ENCODE measurements around the gene NPHP4. TPM values are rescaled to one million over a fixed set of nuclear protein-coding genes. Genes with fewer than 3 reads are reported as not detected.

NPHP4 gene
- total RNA-seq, 1 experiment from 2014 or later, result 16.8 TPM

GRCh38 chr1:5840551-5841001 lies 151.6 kb downstream of the NPHP4 start:
- H3K9me3 Mint-ChIP-seq, result no peaks in the 10 kb centered on the region
- DNase-seq (ENCODE audit: low spot score), result no peak
- H3K27ac Mint-ChIP-seq, result no peak overlapping the region
- TF ChIP-seq TEAD1 (CRISPR knock-in tag; IDR thresholded peaks at IDR 0.05) (no peak), AR (CRISPR knock-in tag; IDR thresholded peaks at IDR 0.05) (no peak), CDX4 (CRISPR knock-in tag; IDR thresholded peaks at IDR 0.05; ENCODE audit: borderline replicate concordance) (no peak), ZNF532 (CRISPR knock-in tag; IDR thresholded peaks at IDR 0.05; ENCODE audit: borderline replicate concordance) (no peak), PRRX2 (CRISPR knock-in tag; IDR thresholded peaks at IDR 0.05) (no peak), ZNF121 (CRISPR knock-in tag; IDR thresholded peaks at IDR 0.05) (no peak), RELA (CRISPR knock-in tag; IDR thresholded peaks at IDR 0.05; ENCODE audit: borderline replicate concordance) (no peak), TP53 (CRISPR knock-in tag; IDR thresholded peaks at IDR 0.05) (no peak), CREM (CRISPR knock-in tag; IDR thresholded peaks at IDR 0.05) (no peak)
- H3K4me3 Mint-ChIP-seq, result no peak overlapping the region
- H3K36me3 Mint-ChIP-seq, result no peaks in the 10 kb centered on the region
- H3K27me3 Mint-ChIP-seq (ENCODE audit: low read depth), result no peaks in the 10 kb centered on the region
- ChIA-PET CTCF (no interaction called here), POLR2A (interaction anchor here (0.5 kb wide), 1 partner anchor 74 kb away, joined by 3 read pairs; no protein-coding TSS in a partner anchor)
- ATAC-seq, result no peak
- peaks cover 17% of the 10 kb centered on the region for H3K4me1 Mint-ChIP-seq

GRCh38 chr1:5839881-5840550 lies 152.2 kb downstream of the NPHP4 start:
- TF ChIP-seq NFATC4 (CRISPR knock-in tag; IDR thresholded peaks at IDR 0.05) (no peak), MLX (CRISPR knock-in tag; IDR thresholded peaks at IDR 0.05) (no peak), NFE2L1 (CRISPR knock-in tag; IDR thresholded peaks at IDR 0.05) (no peak)
- ChIA-PET POLR2A (no interaction called here), CTCF (no interaction called here)
- Mint-ChIP-seq H3K4me1 (peaks cover 17% of the 10 kb centered on the region), H3K27me3 (ENCODE audit: low read depth) (no peaks in the 10 kb centered on the region), H3K9me3 (no peaks in the 10 kb centered on the region), H3K36me3 (no peaks in the 10 kb centered on the region), H3K4me3 (no peak overlapping the region), H3K27ac (no peak overlapping the region)
- no peak for DNase-seq (ENCODE audit: low spot score)
- no peak for ATAC-seq

GRCh38 chr1:5839161-5839880 lies 152.9 kb downstream of the NPHP4 start:
- POLR2A ChIA-PET, result no interaction called here
- Mint-ChIP-seq H3K27ac (no peak overlapping the region), H3K36me3 (no peaks in the 10 kb centered on the region), H3K27me3 (ENCODE audit: low read depth) (no peaks in the 10 kb centered on the region), H3K9me3 (no peaks in the 10 kb centered on the region), H3K4me1 (peaks cover 17% of the 10 kb centered on the region), H3K4me3 (no peak overlapping the region)
- ATAC-seq (no peak), DNase-seq (ENCODE audit: low spot score) (no peak)
- CTCF ChIA-PET, result no interaction called here
- no peak for TF ChIP-seq ARID4B (CRISPR knock-in tag; IDR thresholded peaks at IDR 0.05; ENCODE audit: borderline replicate concordance)
